SK-N-SH (cell line): ENCODE measurements around the gene ATP7B. TPM values are rescaled to one million over a fixed set of nuclear protein-coding genes. Genes with fewer than 3 reads are reported as not detected.

Source experiments
- CTCF ChIA-PET: fragments of 300-600, 350-600 bp; formaldehyde crosslinking; extraction: SDS; loops from one replicate; lab custom pipeline; 2021; lab: Yijun Ruan, JAX
- POLR2A ChIA-PET: fragments of 350-600 bp; sonication (Branson Sonifier 250); formaldehyde crosslinking; extraction: SDS; loops from one replicate; lab custom pipeline; 2020; ENCODE audit warnings: antibody characterized with exemption, inconsistent platforms; lab: Yijun Ruan, JAX
- DNase-seq: peaks from one replicate; pipeline ENCODE4 v3.0.0; 2012
- H2AFZ ChIP-seq: fragments of 200-600 bp; sonication (generic); 2 replicates; pipeline ENCODE4 v1.8.1; 2016; ENCODE audit warnings: antibody characterized with exemption, mild to moderate bottlenecking, low read depth
- H3F3A ChIP-seq: fragments of 200-600 bp; sonication (generic); replicated peaks from 2 replicates; pipeline ENCODE3; 2016; ENCODE audit warnings: antibody characterized with exemption, mild to moderate bottlenecking; ENCODE audit not compliant: insufficient read depth
- H3K27ac ChIP-seq, 2 experiments: fragments of 200-500 bp in 1 of 2; fragments of 200-600 bp in 1 of 2; sonication (Bioruptor generic) in 1 of 2; sonication (generic), shearing (Covaris generic) in 1 of 2; 2 replicates each; pipeline versions ENCODE4 v1.5.1 to v1.6.1; 2014 to 2016; ENCODE audit warnings: low read depth in 2 of 2, inconsistent platforms in 1 of 2, low read length in 1 of 2, mild to moderate bottlenecking in 1 of 2, mixed read lengths in 1 of 2
- H3K27me3 ChIP-seq: fragments of 200-600 bp; sonication (generic), shearing (Covaris generic); 2 replicates; pipeline ENCODE4 v1.6.1; 2016; ENCODE audit warnings: mixed run types; ENCODE audit not compliant: insufficient read depth
- H3K36me3 ChIP-seq, 2 experiments: fragments of 200-500 bp in 1 of 2; fragments of 200-600 bp in 1 of 2; sonication (Bioruptor generic) in 1 of 2; sonication (generic) in 1 of 2; replicated peaks in 1 of 2; 2 replicates each; pipeline versions ENCODE3 to v1.5.1; 2014 to 2016; ENCODE audit warnings: low read length in 1 of 2, mild to moderate bottlenecking in 1 of 2; ENCODE audit not compliant: insufficient read depth in 2 of 2, control insufficient read depth in 1 of 2
- H3K4me1 ChIP-seq, 2 experiments: fragments of 200-500 bp in 1 of 2; fragments of 200-600 bp in 1 of 2; sonication (Bioruptor generic) in 1 of 2; sonication (generic), shearing (Covaris generic) in 1 of 2; 2 replicates each; pipeline versions ENCODE4 v1.5.1 to v1.6.1; 2014 to 2016; ENCODE audit warnings: low read depth in 1 of 2, low read length in 1 of 2, mixed run types in 1 of 2; ENCODE audit not compliant: insufficient read depth in 2 of 2, control insufficient read depth in 1 of 2
- H3K4me2 ChIP-seq: fragments of 200-600 bp; sonication (generic), shearing (Covaris generic); 2 replicates; pipeline ENCODE4 v1.6.1; 2017; ENCODE audit warnings: mixed run types
- H3K4me3 ChIP-seq, 2 experiments: fragments of 200-500 bp in 1 of 2; fragments of 200-600 bp in 1 of 2; sonication (Bioruptor generic) in 1 of 2; sonication (generic), shearing (Covaris generic) in 1 of 2; 2 replicates each; pipeline versions ENCODE4 v1.5.1 to v1.8.1; 2014 to 2016; ENCODE audit warnings: low read depth in 2 of 2, inconsistent platforms in 1 of 2, low read length in 1 of 2, mild to moderate bottlenecking in 1 of 2, mixed read lengths in 1 of 2, moderate library complexity in 1 of 2
- H3K79me2 ChIP-seq: fragments of 200-600 bp; sonication (generic); 2 replicates; pipeline ENCODE4 v1.8.1; 2017; ENCODE audit warnings: mild to moderate bottlenecking; ENCODE audit not compliant: insufficient read depth
- H3K9ac ChIP-seq: fragments of 200-600 bp; sonication (generic); 2 replicates; pipeline ENCODE4 v1.6.1; 2017; ENCODE audit warnings: mixed run types
- H3K9me2 ChIP-seq: fragments of 200-600 bp; sonication (generic); 2 replicates; pipeline ENCODE4 v1.6.1; 2017; ENCODE audit warnings: mixed run types
- H3K9me3 ChIP-seq: fragments of 200-600 bp; sonication (generic); 2 replicates; pipeline ENCODE4 v1.6.1; 2017; ENCODE audit warnings: mixed run types, mild to moderate bottlenecking, moderate library complexity
- H4K20me1 ChIP-seq: fragments of 200-600 bp; sonication (generic); 2 replicates; pipeline ENCODE4 v1.6.1; 2017; ENCODE audit warnings: mild to moderate bottlenecking, mixed run types; ENCODE audit not compliant: insufficient read depth
- CHD2 ChIP-seq: fragments of 150-350 bp; IDR thresholded peaks from 2 replicates; pipeline ENCODE4 v1.6.1; 2018; ENCODE audit warnings: low read length; ENCODE audit not compliant: partially characterized antibody
- FOSL2 ChIP-seq: IDR thresholded peaks from 2 replicates; pipeline ENCODE4 v1.4.0; 2012; ENCODE audit warnings: low read depth, mild to moderate bottlenecking, moderate library complexity, borderline replicate concordance
- FOXJ3 ChIP-seq: sonication (generic); formaldehyde crosslinking; IDR thresholded peaks from 2 replicates; pipeline ENCODE4 v1.5.1; 2020; ENCODE audit warnings: mild to moderate bottlenecking, missing genetic modification reagents
- FOXM1 ChIP-seq: IDR thresholded peaks from 2 replicates; pipeline ENCODE4 v1.4.0; 2012; ENCODE audit warnings: low read depth, mild to moderate bottlenecking
- MEF2A ChIP-seq: IDR thresholded peaks from 2 replicates; pipeline ENCODE4 v1.4.0; 2012; ENCODE audit warnings: low read depth, borderline replicate concordance
- MXI1 ChIP-seq: IDR thresholded peaks from 2 replicates; pipeline ENCODE4 v1.6.1; 2012; ENCODE audit warnings: mild to moderate bottlenecking, low read depth, low read length, improper control_type of control experiment
- POLR2AphosphoS5 ChIP-seq: IDR thresholded peaks from 2 replicates; pipeline ENCODE4 v1.6.1; 2012; ENCODE audit warnings: low read depth, low read length
- RAD21 ChIP-seq: IDR thresholded peaks from 2 replicates; pipeline ENCODE4 v1.6.1; 2012; ENCODE audit warnings: mild to moderate bottlenecking, low read length
- RXRA ChIP-seq: IDR thresholded peaks from 2 replicates; pipeline ENCODE4 v1.4.0; 2012; ENCODE audit warnings: low read depth, mild to moderate bottlenecking, borderline replicate concordance
- TCF12 ChIP-seq: IDR thresholded peaks from 2 replicates; pipeline ENCODE4 v1.4.0; 2012
- TEAD4 ChIP-seq: IDR thresholded peaks from 2 replicates; pipeline ENCODE4 v1.4.0; 2012; ENCODE audit warnings: mild to moderate bottlenecking, borderline replicate concordance; ENCODE audit not compliant: insufficient read depth
- WGBS: methylation state at CpG from one replicate; pipeline ENCODE4 v1.1.6; 2017; ENCODE audit warnings: low lambda C conversion rate; 5-methylcytosine and 5-hydroxymethylcytosine counted together
- polyA plus RNA-seq, 3 experiments: library from polyadenylated mRNA; depleted of rRNA; stranded (reverse); fragments of >200 nt; gene quantifications; 2 replicates each; pipeline ENCODE4 v1.2.3, GENCODE V29; 2012
- TF ChIP-seq, protein P1 (sequence below): fragments of 150-350 bp; IDR thresholded peaks from 2 replicates; pipeline ENCODE4 v1.6.1; 2017; ENCODE audit warnings: antibody characterized with exemption, low read length, low read depth, borderline replicate concordance
- TF ChIP-seq, protein P2 (sequence below): IDR thresholded peaks from 2 replicates; pipeline ENCODE4 v1.6.1; 2012; ENCODE audit warnings: mild to moderate bottlenecking, low read depth, low read length, moderate library complexity
- TF ChIP-seq, protein P3 (sequence below): fragments of 150-350 bp; IDR thresholded peaks from 2 replicates; pipeline ENCODE4 v1.6.1; 2016; ENCODE audit warnings: mild to moderate bottlenecking, low read depth, low read length

The ATP7B gene
- polyA plus RNA-seq, 1 of the 3 experiments (the other 2 are of a cell fraction): 4.4 TPM

DNA sequence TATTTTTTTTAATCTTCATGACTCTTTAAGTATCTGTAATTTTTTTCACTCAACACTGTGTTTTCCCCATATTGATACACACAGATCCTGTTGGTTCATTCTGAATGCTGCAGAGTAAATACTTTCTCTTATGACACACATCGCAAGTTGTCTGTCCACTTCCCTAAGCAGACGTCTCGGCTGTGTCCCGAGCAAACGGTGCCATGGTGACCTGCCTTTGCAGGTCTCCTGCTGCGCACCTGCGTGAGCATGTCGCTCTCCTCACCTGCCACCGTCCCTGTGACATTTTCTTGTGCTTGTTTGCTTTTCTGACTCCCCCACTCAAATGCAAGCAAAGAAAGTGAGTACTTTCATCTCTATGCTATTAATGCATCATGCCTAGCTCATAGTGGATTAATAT, 91.7 kb downstream of the ATP7B start:
- no peaks in the 10 kb centered on the region for H3K9me3 ChIP-seq
- H3K9me2 ChIP-seq: no peaks in the 10 kb centered on the region
- WGBS: 87% methylated on average over 9 of the region's 9 CpGs
- H3K4me3 ChIP-seq: no peak overlapping the region
- H2AFZ ChIP-seq: no peak overlapping the region
- no peaks in the 10 kb centered on the region for H3K27me3 ChIP-seq
- ChIA-PET CTCF (interaction anchor here (0.6 kb wide), 1 partner anchor 9 kb away, joined by 3 read pairs; no protein-coding TSS in a partner anchor), POLR2A (no interaction called here)
- no peak for TF ChIP-seq MEF2A
- no peak for TF ChIP-seq FOXM1
- no peak for TF ChIP-seq FOSL2
- TF ChIP-seq MXI1: no peak
- TF ChIP-seq TEAD4: no peak
- TF ChIP-seq CHD2: no peak
- TF ChIP-seq, protein P1, sequence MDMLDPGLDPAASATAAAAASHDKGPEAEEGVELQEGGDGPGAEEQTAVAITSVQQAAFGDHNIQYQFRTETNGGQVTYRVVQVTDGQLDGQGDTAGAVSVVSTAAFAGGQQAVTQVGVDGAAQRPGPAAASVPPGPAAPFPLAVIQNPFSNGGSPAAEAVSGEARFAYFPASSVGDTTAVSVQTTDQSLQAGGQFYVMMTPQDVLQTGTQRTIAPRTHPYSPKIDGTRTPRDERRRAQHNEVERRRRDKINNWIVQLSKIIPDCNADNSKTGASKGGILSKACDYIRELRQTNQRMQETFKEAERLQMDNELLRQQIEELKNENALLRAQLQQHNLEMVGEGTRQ: no peak
- TF ChIP-seq, protein P2, sequence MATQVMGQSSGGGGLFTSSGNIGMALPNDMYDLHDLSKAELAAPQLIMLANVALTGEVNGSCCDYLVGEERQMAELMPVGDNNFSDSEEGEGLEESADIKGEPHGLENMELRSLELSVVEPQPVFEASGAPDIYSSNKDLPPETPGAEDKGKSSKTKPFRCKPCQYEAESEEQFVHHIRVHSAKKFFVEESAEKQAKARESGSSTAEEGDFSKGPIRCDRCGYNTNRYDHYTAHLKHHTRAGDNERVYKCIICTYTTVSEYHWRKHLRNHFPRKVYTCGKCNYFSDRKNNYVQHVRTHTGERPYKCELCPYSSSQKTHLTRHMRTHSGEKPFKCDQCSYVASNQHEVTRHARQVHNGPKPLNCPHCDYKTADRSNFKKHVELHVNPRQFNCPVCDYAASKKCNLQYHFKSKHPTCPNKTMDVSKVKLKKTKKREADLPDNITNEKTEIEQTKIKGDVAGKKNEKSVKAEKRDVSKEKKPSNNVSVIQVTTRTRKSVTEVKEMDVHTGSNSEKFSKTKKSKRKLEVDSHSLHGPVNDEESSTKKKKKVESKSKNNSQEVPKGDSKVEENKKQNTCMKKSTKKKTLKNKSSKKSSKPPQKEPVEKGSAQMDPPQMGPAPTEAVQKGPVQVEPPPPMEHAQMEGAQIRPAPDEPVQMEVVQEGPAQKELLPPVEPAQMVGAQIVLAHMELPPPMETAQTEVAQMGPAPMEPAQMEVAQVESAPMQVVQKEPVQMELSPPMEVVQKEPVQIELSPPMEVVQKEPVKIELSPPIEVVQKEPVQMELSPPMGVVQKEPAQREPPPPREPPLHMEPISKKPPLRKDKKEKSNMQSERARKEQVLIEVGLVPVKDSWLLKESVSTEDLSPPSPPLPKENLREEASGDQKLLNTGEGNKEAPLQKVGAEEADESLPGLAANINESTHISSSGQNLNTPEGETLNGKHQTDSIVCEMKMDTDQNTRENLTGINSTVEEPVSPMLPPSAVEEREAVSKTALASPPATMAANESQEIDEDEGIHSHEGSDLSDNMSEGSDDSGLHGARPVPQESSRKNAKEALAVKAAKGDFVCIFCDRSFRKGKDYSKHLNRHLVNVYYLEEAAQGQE: no peak
- no peak overlapping the region for H3K4me2 ChIP-seq
- H3K9ac ChIP-seq: no peak overlapping the region
- no peak for DNase-seq
- H4K20me1 ChIP-seq: no peaks in the 10 kb centered on the region
- H3K27ac ChIP-seq: no peak overlapping the region
- H3K36me3 ChIP-seq: no peaks in the 10 kb centered on the region
- H3K4me1 ChIP-seq: no peaks in the 10 kb centered on the region
- H3F3A ChIP-seq: no peaks in the 10 kb centered on the region
- H3K79me2 ChIP-seq: no peaks in the 10 kb centered on the region

DNA sequence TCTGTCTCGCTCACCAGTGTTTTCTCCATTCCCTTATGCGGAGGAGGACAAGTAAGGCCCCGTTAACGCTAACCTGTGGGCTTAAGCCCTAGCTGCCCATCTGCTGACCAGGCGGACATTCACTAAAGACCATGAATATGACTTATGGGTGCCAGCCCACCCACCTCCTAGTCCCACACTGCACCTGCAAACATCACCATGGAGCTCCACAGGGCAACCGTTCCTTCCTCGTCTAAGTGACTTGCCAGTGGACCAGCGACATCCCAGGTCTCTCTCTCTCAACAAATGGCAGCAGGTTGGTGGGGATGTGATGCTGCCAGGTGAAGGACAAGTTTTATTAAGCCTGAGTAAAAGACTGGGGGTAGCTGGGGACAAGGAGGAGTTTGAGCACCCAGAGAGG, 94.3 kb downstream of the ATP7B start:
- H3K9me2 ChIP-seq: no peaks in the 10 kb centered on the region
- TF ChIP-seq, protein P2: no peak
- TF ChIP-seq, protein P3, sequence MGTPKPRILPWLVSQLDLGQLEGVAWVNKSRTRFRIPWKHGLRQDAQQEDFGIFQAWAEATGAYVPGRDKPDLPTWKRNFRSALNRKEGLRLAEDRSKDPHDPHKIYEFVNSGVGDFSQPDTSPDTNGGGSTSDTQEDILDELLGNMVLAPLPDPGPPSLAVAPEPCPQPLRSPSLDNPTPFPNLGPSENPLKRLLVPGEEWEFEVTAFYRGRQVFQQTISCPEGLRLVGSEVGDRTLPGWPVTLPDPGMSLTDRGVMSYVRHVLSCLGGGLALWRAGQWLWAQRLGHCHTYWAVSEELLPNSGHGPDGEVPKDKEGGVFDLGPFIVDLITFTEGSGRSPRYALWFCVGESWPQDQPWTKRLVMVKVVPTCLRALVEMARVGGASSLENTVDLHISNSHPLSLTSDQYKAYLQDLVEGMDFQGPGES: no peak
- TF ChIP-seq TCF12: no peak
- TF ChIP-seq, protein P1: no peak
- TF ChIP-seq POLR2AphosphoS5: no peak
- no peak for TF ChIP-seq RAD21
- TF ChIP-seq FOSL2: no peak
- no peak for TF ChIP-seq FOXJ3
- TF ChIP-seq RXRA: no peak
- no peaks in the 10 kb centered on the region for H3K27me3 ChIP-seq
- H3K4me1 ChIP-seq: peaks cover 0 to 5% of the 10 kb centered on the region in 2 experiments; a peak in 1 of 4 replicates
- POLR2A ChIA-PET: no interaction called here
- H3K4me3 ChIP-seq: no peak overlapping the region
- H3F3A ChIP-seq: no peaks in the 10 kb centered on the region
- H3K27ac ChIP-seq: no peak overlapping the region
- H3K36me3 ChIP-seq: no peaks in the 10 kb centered on the region
- no peaks in the 10 kb centered on the region for H3K79me2 ChIP-seq
- H3K9me3 ChIP-seq: no peaks in the 10 kb centered on the region
- 83% methylated on average over 8 of the region's 8 CpGs for WGBS
- H3K9ac ChIP-seq: no peak overlapping the region
- CTCF ChIA-PET: no interaction called here
- H3K4me2 ChIP-seq: no peak overlapping the region
- DNase-seq: no peak
- H2AFZ ChIP-seq: no peak overlapping the region
- H4K20me1 ChIP-seq: no peaks in the 10 kb centered on the region
